GM23248 (cell line): ENCODE data around the gene ATF3.

Source experiments
- EZH2 ChIP-seq: fragments of 200-600 bp; sonication (generic); IDR thresholded peaks from 2 replicates; pipeline ENCODE4 v1.6.1; 2018; ENCODE audit warnings: antibody characterized with exemption, mild to moderate bottlenecking; ENCODE audit not compliant: insufficient read depth, poor library complexity, severe bottlenecking
- EZH2phosphoT487 ChIP-seq: fragments of 200-600 bp; sonication (generic); IDR thresholded peaks from 2 replicates; pipeline ENCODE4 v1.6.1; 2018; ENCODE audit warnings: antibody characterized with exemption, moderate library complexity, mild to moderate bottlenecking, low read depth; ENCODE audit not compliant: insufficient read depth

- no peak for TF ChIP-seq EZH2phosphoT487
- TF ChIP-seq EZH2: no peak
These were observed 48.2 kb downstream of the ATF3 start for GRCh38 chr1:212656730-212657129.
